Activated gamma-delta T cell (primary cell): Measurements from ENCODE around the gene PDE1C.

ENCODE experiments used
- DNase-seq: peaks from one replicate; lab custom pipeline; 2025; lab: John Stamatoyannopoulos, UW

PDE1C gene

GRCh38 chr7:31892099-31892829 lies 177.9 kb downstream of the PDE1C start:
- no peak for DNase-seq

GRCh38 chr7:31890766-31891165 lies 179.4 kb downstream of the PDE1C start:
- no peak for DNase-seq

GRCh38 chr7:31890198-31890597 lies 180.0 kb downstream of the PDE1C start:
- no peak for DNase-seq

GRCh38 chr7:31887006-31887405 lies 183.2 kb downstream of the PDE1C start:
- no peak for DNase-seq

GRCh38 chr7:31885171-31885570 lies 185.0 kb downstream of the PDE1C start:
- no peak for DNase-seq

- DNase-seq = no peak
Observed at GRCh38 chr7:31883761-31884164, 186.4 kb downstream of the PDE1C start.

GRCh38 chr7:31882187-31882586 lies 188.0 kb downstream of the PDE1C start:
- no peak for DNase-seq

GRCh38 chr7:31878875-31879274 lies 191.3 kb downstream of the PDE1C start:
- no peak for DNase-seq

- DNase-seq = no peak
Observed at GRCh38 chr7:31875424-31875823, 194.8 kb downstream of the PDE1C start.

GRCh38 chr7:31874631-31875386 lies 195.4 kb downstream of the PDE1C start:
- DNase-seq = no peak

GRCh38 chr7:31873816-31874597 lies 196.2 kb downstream of the PDE1C start:
- DNase-seq = no peak

- no peak for DNase-seq
Observed at GRCh38 chr7:31872545-31873370, 197.4 kb downstream of the PDE1C start.

GRCh38 chr7:31864646-31865045 lies 205.6 kb downstream of the PDE1C start:
- DNase-seq = no peak

GRCh38 chr7:31860925-31861324 lies 209.3 kb downstream of the PDE1C start:
- no peak for DNase-seq

GRCh38 chr7:31858055-31858454 lies 212.2 kb downstream of the PDE1C start:
- DNase-seq = no peak

- no peak for DNase-seq
Observed at GRCh38 chr7:31857172-31857571, 213.0 kb downstream of the PDE1C start.

GRCh38 chr7:31856337-31856736 lies 213.9 kb downstream of the PDE1C start:
- no peak for DNase-seq

- DNase-seq = no peak
Observed at GRCh38 chr7:31855530-31855929, 214.7 kb downstream of the PDE1C start.

GRCh38 chr7:31853380-31853779 lies 216.8 kb downstream of the PDE1C start:
- DNase-seq = no peak

- DNase-seq = no peak
Observed at GRCh38 chr7:31852462-31852861, 217.7 kb downstream of the PDE1C start.

GRCh38 chr7:31851119-31851518 lies 219.1 kb downstream of the PDE1C start:
- DNase-seq = no peak

GRCh38 chr7:31850601-31851000 lies 219.6 kb downstream of the PDE1C start:
- no peak for DNase-seq
